WERI-Rb-1 (cell line): ENCODE data around the gene VPS13D.

Source experiments
- DNase-seq: peaks from one replicate; pipeline ENCODE4 v3.0.0-alpha.2; 2020
- H3K27ac ChIP-seq: fragments of 250-450 bp; sonication (Bioruptor Pico); 2 replicates; pipeline ENCODE4 v1.5.1; 2020; ENCODE audit warnings: mild to moderate bottlenecking, moderate library complexity
- H3K27me3 ChIP-seq: fragments of 250-450 bp; sonication (Bioruptor Pico); 2 replicates; pipeline ENCODE4 v1.5.1; 2021; ENCODE audit warnings: mild to moderate bottlenecking, low read depth, moderate library complexity; ENCODE audit not compliant: insufficient read depth, severe bottlenecking
- H3K36me3 ChIP-seq: fragments of 250-450 bp; sonication (Bioruptor Pico); 2 replicates; pipeline ENCODE4 v1.5.1; 2020; ENCODE audit warnings: mild to moderate bottlenecking, moderate library complexity
- H3K4me3 ChIP-seq: 2 replicates; pipeline ENCODE4 v1.5.1; 2011; ENCODE audit warnings: low read depth, mild to moderate bottlenecking, control low read depth, low read length
- H3K9me3 ChIP-seq: fragments of 250-450 bp; sonication (Bioruptor Pico); 2 replicates; pipeline ENCODE4 v1.5.1; 2021; ENCODE audit warnings: mild to moderate bottlenecking, moderate library complexity; ENCODE audit not compliant: severe bottlenecking
- CTCF ChIP-seq: IDR thresholded peaks from 2 replicates; pipeline ENCODE4 v1.5.1; 2011; ENCODE audit warnings: low read depth, mild to moderate bottlenecking, control low read depth, inconsistent platforms, low read length

Gene VPS13D

GRCh38 chr1:12290828-12291227, 61.0 kb downstream of the VPS13D start:
- TF ChIP-seq CTCF: no peak

GRCh38 chr1:12293416-12293815, 63.6 kb downstream of the VPS13D start:
- H3K27ac ChIP-seq: no peak overlapping the region
- H3K27me3 ChIP-seq: no peaks in the 10 kb centered on the region
- no peak for DNase-seq
- no peak for TF ChIP-seq CTCF
- H3K4me3 ChIP-seq: no peak overlapping the region
- peaks cover 5% of the 10 kb centered on the region for H3K36me3 ChIP-seq
- H3K9me3 ChIP-seq: no peaks in the 10 kb centered on the region

More at GRCh38 chr1:12290828-12291227, 61.0 kb downstream of the VPS13D start:
- no peak for DNase-seq
- H3K9me3 ChIP-seq: no peaks in the 10 kb centered on the region
- peaks cover 5% of the 10 kb centered on the region for H3K36me3 ChIP-seq
- no peaks in the 10 kb centered on the region for H3K27me3 ChIP-seq
- no peak overlapping the region for H3K27ac ChIP-seq
- H3K4me3 ChIP-seq: no peak overlapping the region

GRCh38 chr1:12294076-12294475, 64.2 kb downstream of the VPS13D start:
- no peaks in the 10 kb centered on the region for H3K27me3 ChIP-seq
- TF ChIP-seq CTCF: no peak
- H3K36me3 ChIP-seq: peaks cover 5% of the 10 kb centered on the region
- DNase-seq: no peak
- no peak overlapping the region for H3K4me3 ChIP-seq
- H3K9me3 ChIP-seq: no peaks in the 10 kb centered on the region
- no peak overlapping the region for H3K27ac ChIP-seq

- no peaks in the 10 kb centered on the region for H3K9me3 ChIP-seq
- no peak for DNase-seq
- no peaks in the 10 kb centered on the region for H3K27me3 ChIP-seq
- no peak for TF ChIP-seq CTCF
- H3K27ac ChIP-seq: no peak overlapping the region
- no peak overlapping the region for H3K4me3 ChIP-seq
- peaks cover 8% of the 10 kb centered on the region for H3K36me3 ChIP-seq
Measured at GRCh38 chr1:12296016-12296415, 66.2 kb downstream of the VPS13D start.

GRCh38 chr1:12296623-12297022, 66.8 kb downstream of the VPS13D start:
- peaks cover 7% of the 10 kb centered on the region for H3K36me3 ChIP-seq
- no peak overlapping the region for H3K4me3 ChIP-seq
- TF ChIP-seq CTCF: no peak
- DNase-seq: no peak
- no peaks in the 10 kb centered on the region for H3K27me3 ChIP-seq
- H3K9me3 ChIP-seq: no peaks in the 10 kb centered on the region
- H3K27ac ChIP-seq: no peak overlapping the region

- Histone ChIP-seq H3K4me3 (no peak overlapping the region), H3K9me3 (no peaks in the 10 kb centered on the region), H3K36me3 (peaks cover 3% of the 10 kb centered on the region; the same call in 1 of the 2 replicates), H3K27ac (no peak overlapping the region), H3K27me3 (no peaks in the 10 kb centered on the region)
- no peak for DNase-seq
- TF ChIP-seq CTCF: no peak
Measured at GRCh38 chr1:12300706-12301105, 70.9 kb downstream of the VPS13D start.
